PC-9 (cell line): ENCODE results near the gene ZFYVE26. TPM values are rescaled to one million over a fixed set of nuclear protein-coding genes. Genes with fewer than 3 reads are reported as not detected.
"Not testable (repeated sequence)": the region's sequence is repeated elsewhere in the genome, so short reads cannot be mapped to it uniquely, and the experiment has no call there.

Experiments
- BruUV-seq: library from RNA; stranded (reverse); fragments of 400-500 nt; replicated peaks from 2 replicates; lab custom pipeline; 2021; lab: Mats Ljungman, UMichigan
- CTCF ChIA-PET: fragments of 300-600 bp; sonication (Branson Sonifier 250); formaldehyde crosslinking; loops from one replicate; lab custom pipeline; 2022; ENCODE audit warnings: antibody characterized with exemption; lab: Charles Lee
- POLR2A ChIA-PET: fragments of 300-600 bp; sonication (Branson Sonifier 250); formaldehyde crosslinking; loops from one replicate; lab custom pipeline; 2022; ENCODE audit warnings: antibody characterized with exemption; ENCODE audit not compliant: unreplicated experiment; lab: Charles Lee
- DNase-seq, 2 experiments: peaks; one replicate each; pipeline versions ENCODE4 v3.0.0 to v3.0.0-alpha.2; 2015 to 2022; ENCODE audit warnings: mixed read lengths in 1 of 2
- H2AFZ ChIP-seq: fragments of 200-600 bp; sonication (generic); 2 replicates; pipeline ENCODE4 v1.8.1; 2017; ENCODE audit warnings: antibody characterized with exemption
- H3F3A ChIP-seq: fragments of 200-600 bp; sonication (generic); 2 replicates; pipeline ENCODE4 v1.8.1; 2017; ENCODE audit warnings: antibody characterized with exemption, mild to moderate bottlenecking, low read depth; ENCODE audit not compliant: insufficient read depth
- H3K27ac ChIP-seq: fragments of 200-600 bp; sonication (generic); 2 replicates; pipeline ENCODE4 v1.6.1; 2016; ENCODE audit warnings: mixed run types
- H3K27me3 ChIP-seq: fragments of 200-600 bp; sonication (generic); 2 replicates; pipeline ENCODE4 v1.6.1; 2016; ENCODE audit warnings: low read depth, mixed run types; ENCODE audit not compliant: insufficient read depth
- H3K36me3 ChIP-seq: fragments of 200-600 bp; sonication (generic); 2 replicates; pipeline ENCODE4 v1.6.1; 2016; ENCODE audit warnings: low read depth, mixed run types
- H3K4me1 ChIP-seq: fragments of 200-600 bp; sonication (generic); replicated peaks from 2 replicates; pipeline ENCODE4 v1.6.1; 2016; ENCODE audit warnings: mixed run types; ENCODE audit not compliant: insufficient read depth
- H3K4me2 ChIP-seq: fragments of 200-600 bp; sonication (generic); 2 replicates; pipeline ENCODE4 v1.6.1; 2017; ENCODE audit warnings: mixed run types
- H3K4me3 ChIP-seq: fragments of 200-600 bp; sonication (generic); 2 replicates; pipeline ENCODE4 v1.6.1; 2016; ENCODE audit warnings: mixed run types
- H3K79me2 ChIP-seq: fragments of 200-600 bp; sonication (generic); 2 replicates; pipeline ENCODE4 v1.6.1; 2017; ENCODE audit warnings: low read depth, mixed run types
- H3K9me2 ChIP-seq: fragments of 200-600 bp; sonication (generic); 2 replicates; pipeline ENCODE4 v1.8.1; 2017; ENCODE audit warnings: mild to moderate bottlenecking; ENCODE audit not compliant: insufficient read depth
- H3K9me3 ChIP-seq: fragments of 200-600 bp; sonication (generic); 2 replicates; pipeline ENCODE4 v1.8.1; 2016; ENCODE audit warnings: low read depth; ENCODE audit not compliant: insufficient read depth
- H4K20me1 ChIP-seq: fragments of 200-600 bp; sonication (generic); 2 replicates; pipeline ENCODE4 v1.8.1; 2017; ENCODE audit not compliant: insufficient read depth
- EZH2 ChIP-seq: fragments of 200-600 bp; sonication (generic); IDR thresholded peaks from 2 replicates; pipeline ENCODE4 v1.8.0; 2017; ENCODE audit warnings: antibody characterized with exemption, low read depth
- intact Hi-C: fragments of 100-400 bp; cut with micrococcal nuclease; formaldehyde crosslinking; loops from one replicate; pipeline ENCODE4 v1.10.0; 2022; ENCODE audit not compliant: unreplicated experiment
- total RNA-seq: library from RNA; stranded (reverse); gene quantifications from 2 replicates; pipeline ENCODE4 v1.2.3, GENCODE V29; 2021
- TF ChIP-seq, protein P1 (sequence below): fragments of 200-600 bp; sonication (generic); conservative IDR thresholded peaks from 2 replicates; pipeline ENCODE4 v1.6.1; 2017; ENCODE audit warnings: mixed run types, antibody characterized with exemption, mild to moderate bottlenecking, moderate library complexity

Gene ZFYVE26
- total RNA-seq, 1 experiment from 2014 or later: 19.2 TPM

- ChIA-PET CTCF (no interaction called here), POLR2A (no interaction called here)
- Histone ChIP-seq H2AFZ (peak overlapping the region; percentile 99), H3K4me2 (peak overlapping the region; percentile 90), H3K36me3 (no peaks in the 10 kb centered on the region), H3K27ac (no peak overlapping the region), H3K9me3 (no peaks in the 10 kb centered on the region), H3K4me3 (peak overlapping the region; percentile 79), H3K4me1 (peaks cover 13% of the 10 kb centered on the region), H3K27me3 (no peaks in the 10 kb centered on the region), H3K9me2 (no peaks in the 10 kb centered on the region), H4K20me1 (no peaks in the 10 kb centered on the region), H3F3A (no peaks in the 10 kb centered on the region; the same call in 1 of the 2 replicates), H3K79me2 (peaks cover 12% of the 10 kb centered on the region)
- no peak for DNase-seq
- no TSS peak for BruUV-seq
- TF ChIP-seq, protein P1, sequence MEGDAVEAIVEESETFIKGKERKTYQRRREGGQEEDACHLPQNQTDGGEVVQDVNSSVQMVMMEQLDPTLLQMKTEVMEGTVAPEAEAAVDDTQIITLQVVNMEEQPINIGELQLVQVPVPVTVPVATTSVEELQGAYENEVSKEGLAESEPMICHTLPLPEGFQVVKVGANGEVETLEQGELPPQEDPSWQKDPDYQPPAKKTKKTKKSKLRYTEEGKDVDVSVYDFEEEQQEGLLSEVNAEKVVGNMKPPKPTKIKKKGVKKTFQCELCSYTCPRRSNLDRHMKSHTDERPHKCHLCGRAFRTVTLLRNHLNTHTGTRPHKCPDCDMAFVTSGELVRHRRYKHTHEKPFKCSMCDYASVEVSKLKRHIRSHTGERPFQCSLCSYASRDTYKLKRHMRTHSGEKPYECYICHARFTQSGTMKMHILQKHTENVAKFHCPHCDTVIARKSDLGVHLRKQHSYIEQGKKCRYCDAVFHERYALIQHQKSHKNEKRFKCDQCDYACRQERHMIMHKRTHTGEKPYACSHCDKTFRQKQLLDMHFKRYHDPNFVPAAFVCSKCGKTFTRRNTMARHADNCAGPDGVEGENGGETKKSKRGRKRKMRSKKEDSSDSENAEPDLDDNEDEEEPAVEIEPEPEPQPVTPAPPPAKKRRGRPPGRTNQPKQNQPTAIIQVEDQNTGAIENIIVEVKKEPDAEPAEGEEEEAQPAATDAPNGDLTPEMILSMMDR: no peak
- no peak for TF ChIP-seq EZH2
- intact Hi-C loops: no loop called here
Observed at GRCh38 chr14:67820428-67820971, 4.1 kb upstream of the ZFYVE26 start.

GRCh38 chr14:67819563-67820421 is 3.4 kb upstream of the ZFYVE26 start, which contains the start of gene RAD51B:
RAD51B (plus strand) TSS chr14:67819779.
- no peaks in the 10 kb centered on the region for H3K9me3 ChIP-seq
- H3K4me2 ChIP-seq: peak within 1 kb of the TSS; percentile 90
- no peaks in the 10 kb centered on the region for H4K20me1 ChIP-seq
- no peaks in the 10 kb centered on the region for H3K36me3 ChIP-seq
- intact Hi-C loops: no loop called here
- peak within 1 kb of the TSS; percentile 79 for H3K4me3 ChIP-seq
- H3F3A ChIP-seq: no peaks in the 10 kb centered on the region; the same call in 1 of the 2 replicates
- TF ChIP-seq, protein P1: no peak
- no peak for TF ChIP-seq EZH2
- BruUV-seq: TSS peak; percentile 56
- CTCF ChIA-PET: no interaction called here
- H2AFZ ChIP-seq: peak within 1 kb of the TSS; percentile 99
- no peaks in the 10 kb centered on the region for H3K27me3 ChIP-seq
- peaks cover 19% of the 10 kb centered on the region for H3K79me2 ChIP-seq
- POLR2A ChIA-PET: no interaction called here
- no peak within 1 kb of the TSS for H3K27ac ChIP-seq
- H3K4me1 ChIP-seq: peaks cover 20% of the 10 kb centered on the region
- DNase-seq: peak; percentile 67 to 77
- no peaks in the 10 kb centered on the region for H3K9me2 ChIP-seq

GRCh38 chr14:67818476-67818875 is 2.1 kb upstream of the ZFYVE26 start:
- BruUV-seq, H3K27me3 ChIP-seq, H2AFZ ChIP-seq, H3K36me3 ChIP-seq, H3K9me3 ChIP-seq, H3K27ac ChIP-seq, H3K9me2 ChIP-seq, H3K4me2 ChIP-seq, DNase-seq, intact Hi-C loops, H3K4me3 ChIP-seq, H4K20me1 ChIP-seq, H3F3A ChIP-seq, POLR2A ChIA-PET: not testable (repeated sequence)
- H3K4me1 ChIP-seq: peaks cover 22% of the 10 kb centered on the region
- CTCF ChIA-PET: interaction anchor here (0.6 kb wide), 1 partner anchor 1334 kb away, joined by 3 read pairs; no protein-coding TSS in a partner anchor
- H3K79me2 ChIP-seq: peaks cover 25% of the 10 kb centered on the region
